CD4-positive, alpha-beta T cell treated with Interleukin-10 for 1 hour (primary cell): Measurements from ENCODE around the gene ANKRD42.
"Not testable (repeated sequence)": the region's sequence is repeated elsewhere in the genome, so short reads cannot be mapped to it uniquely, and the experiment has no call there.

Experiments
- DNase-seq: peaks from one replicate; pipeline ENCODE4 v3.0.0-alpha.2; 2020

The ANKRD42 gene

DNA sequence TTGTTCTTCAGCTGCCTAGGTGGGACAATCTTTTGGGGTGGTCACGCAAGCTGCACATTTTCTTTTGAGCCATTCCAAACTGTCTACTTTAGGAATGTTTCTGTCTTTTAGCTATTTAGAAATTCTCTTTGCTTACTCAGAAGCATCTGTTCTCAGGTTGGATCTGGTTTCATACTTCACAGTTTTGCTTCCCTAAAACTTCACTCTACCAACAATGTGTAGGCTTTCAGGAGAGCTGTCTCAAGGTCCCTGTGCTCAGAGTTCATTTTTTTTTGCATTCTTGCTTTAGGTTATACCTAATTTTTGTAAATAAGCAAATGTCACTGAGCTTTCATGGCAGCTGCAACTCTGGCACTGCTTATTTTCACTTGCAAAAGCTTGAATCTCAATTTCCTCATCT lies 55.9 kb downstream of the ANKRD42 start:
- DNase-seq, result no peak

DNA sequence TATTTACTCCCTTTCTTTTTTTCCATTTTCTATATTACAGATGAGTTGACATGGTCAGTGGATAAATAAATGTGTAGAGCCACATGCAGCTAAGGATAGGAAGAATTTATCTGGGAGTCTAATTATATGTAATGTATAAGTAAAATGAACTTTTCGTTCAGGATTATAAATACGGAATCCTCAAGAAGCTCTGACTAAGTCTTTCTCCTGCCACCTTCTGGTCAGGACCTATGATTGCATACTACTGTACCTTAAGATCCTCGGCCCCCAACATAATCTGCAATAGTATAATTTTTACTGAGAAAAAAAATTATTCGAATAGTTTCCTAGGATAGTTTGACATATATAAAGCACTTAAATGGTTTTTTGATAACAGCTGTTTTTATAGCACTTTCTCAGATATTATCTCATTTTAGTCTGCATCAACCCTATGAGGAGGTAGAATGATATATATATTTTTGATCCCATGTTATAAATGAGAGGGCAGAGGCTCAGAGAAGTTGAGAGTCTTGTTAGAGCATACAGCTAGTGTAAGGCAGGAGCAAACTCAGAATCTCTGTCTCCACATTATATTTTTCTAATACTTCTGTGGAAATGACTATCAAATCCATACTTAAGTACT lies 56.6 kb downstream of the ANKRD42 start:
- peak; percentile 52 for DNase-seq

DNA sequence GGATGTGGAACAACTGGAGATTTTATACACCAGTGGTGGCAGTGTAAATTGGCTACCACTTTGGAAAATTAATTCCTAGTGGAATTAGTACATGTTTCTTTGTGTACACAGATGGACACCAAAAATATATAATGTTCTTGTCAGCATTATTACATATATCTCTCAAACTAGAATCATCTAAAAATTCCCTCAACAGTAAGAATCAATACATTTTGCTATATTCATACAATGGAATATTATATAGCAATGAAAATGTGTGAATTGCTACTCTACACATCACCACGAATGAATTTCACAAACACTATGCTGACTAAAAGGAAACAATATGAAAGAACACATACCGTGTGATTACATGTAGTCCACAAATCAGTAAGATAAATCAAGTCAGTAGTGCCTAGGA lies 58.8 kb downstream of the ANKRD42 start:
- no peak for DNase-seq

DNA sequence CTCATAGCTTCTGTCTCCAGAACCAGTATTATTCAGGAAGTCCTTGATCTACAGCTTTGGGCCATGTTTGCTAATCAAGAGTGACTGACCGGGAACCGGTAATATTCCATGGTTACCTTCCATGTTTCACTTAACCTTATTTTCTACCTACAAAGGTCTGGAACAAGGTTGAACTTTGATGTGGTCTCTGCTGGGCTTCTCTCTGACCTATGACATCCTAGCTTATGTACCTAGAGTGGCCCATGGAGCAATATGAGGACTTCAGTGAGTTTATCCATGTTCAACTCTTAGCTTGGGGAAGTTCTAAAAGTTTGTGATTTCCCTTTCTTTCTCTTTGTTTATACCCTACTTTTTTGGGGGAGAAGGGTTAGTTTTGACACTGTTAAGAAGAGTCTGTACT lies 59.4 kb downstream of the ANKRD42 start:
- DNase-seq, result no peak

DNA sequence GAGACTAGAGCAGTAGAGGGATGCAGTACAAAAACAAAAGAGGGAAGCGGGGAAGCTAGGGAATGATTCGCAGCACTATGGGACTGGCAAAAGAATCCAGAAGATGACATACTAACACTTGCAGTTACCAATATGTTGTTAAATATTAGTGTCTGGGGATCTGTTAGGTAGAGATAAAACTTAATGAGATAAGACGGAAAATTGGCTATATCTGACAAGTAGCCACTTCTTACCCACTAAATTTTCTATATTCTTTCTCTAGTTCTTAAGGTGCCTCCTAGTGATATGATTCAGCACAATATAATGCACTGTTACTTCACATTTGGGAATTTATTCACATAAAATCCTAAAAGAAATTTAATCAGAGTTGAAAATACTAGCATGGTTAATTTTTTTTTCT lies 61.9 kb downstream of the ANKRD42 start:
- DNase-seq, result no peak

DNA sequence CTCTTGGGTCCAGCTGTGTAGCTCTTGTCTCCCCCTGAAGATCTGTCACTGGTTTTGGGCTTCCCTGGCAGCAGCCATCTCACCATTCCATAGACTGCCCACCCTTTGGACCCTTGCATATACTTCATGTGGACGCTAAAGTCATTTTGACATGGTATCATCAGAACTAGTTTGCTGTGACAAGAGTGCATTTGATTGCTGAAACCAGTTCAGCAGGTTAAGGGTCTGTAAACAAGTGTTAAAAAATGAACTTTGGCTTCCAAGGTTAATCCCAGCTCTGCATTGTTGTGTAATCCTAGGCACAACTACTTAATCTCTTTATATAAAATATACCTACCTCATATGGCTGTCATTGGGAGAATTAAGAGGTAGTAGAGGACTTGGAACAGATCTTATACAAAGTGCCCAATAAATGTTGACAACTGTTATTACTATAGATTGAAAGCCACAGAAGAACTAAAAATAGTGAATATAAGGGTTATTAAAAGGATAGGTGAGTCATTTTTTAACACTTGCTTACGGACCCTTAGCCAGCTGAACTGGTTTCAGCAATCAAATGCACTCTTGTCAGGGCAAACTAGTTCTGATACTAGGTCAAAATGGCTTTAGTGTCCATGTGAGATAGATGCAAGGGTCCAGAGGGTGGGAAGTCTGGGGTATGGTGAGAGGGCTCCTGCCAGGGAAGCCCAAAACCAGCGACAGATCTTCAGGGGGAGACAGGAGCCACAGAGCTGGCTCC lies 63.3 kb downstream of the ANKRD42 start:
- DNase-seq, result no peak

DNA sequence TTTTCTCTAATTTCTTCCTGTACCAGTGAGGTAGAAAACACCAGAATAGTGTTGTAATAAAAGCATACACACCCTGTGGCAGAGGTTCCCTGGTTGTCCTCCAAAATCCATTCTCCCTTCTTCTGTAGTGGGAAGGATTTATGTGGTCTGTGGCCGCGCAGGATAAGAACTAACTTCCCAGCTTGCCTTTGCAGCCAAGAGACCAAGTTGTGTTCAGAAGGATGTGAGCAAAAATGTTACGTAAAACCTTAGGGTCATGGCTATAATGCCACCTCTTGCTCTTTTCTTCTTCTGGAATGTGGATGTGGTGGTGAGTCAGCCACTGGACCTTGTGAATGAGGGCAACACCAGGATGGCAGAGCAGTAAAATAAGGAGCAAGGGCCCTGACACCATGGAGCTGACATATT lies 64.3 kb downstream of the ANKRD42 start:
- DNase-seq, result no peak

DNA sequence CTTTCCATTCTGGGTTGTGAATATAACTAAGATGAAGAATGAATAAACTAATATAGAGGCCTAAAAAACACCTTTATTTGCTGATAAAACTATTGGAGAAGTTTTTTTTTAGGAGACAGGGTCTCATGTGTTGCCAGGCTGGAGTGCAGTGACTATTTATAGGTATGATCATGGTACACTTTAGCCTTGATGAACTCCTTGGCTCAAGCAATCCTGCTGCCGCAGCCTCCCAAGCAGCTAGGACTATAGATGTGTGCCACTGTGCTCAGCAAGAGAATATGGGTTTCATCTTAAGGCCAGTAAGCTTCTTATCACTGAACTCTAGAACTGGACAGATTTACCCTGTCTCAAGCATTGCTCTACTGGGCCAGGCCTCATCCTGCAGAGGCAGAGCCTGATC lies 66.0 kb downstream of the ANKRD42 start:
- DNase-seq, result no peak

DNA sequence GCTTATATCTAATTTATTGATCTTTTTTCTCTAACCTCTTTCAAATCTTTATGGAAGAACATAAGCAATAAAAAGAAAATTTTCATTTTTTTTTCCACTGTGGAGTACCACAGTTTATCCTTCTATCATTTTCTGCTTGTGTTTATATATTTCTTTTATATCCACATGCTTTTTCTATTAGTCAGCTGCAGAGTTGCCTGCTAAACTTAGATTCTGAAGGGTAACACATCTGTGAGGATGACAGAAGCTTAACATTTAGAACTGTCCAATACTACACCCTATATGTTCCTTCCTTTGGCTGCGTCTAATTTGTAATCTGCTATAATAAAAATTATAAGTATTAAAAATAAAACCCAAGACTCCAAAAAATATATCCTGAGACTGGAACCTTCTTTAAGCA lies 71.8 kb downstream of the ANKRD42 start:
- DNase-seq, result no peak

DNA sequence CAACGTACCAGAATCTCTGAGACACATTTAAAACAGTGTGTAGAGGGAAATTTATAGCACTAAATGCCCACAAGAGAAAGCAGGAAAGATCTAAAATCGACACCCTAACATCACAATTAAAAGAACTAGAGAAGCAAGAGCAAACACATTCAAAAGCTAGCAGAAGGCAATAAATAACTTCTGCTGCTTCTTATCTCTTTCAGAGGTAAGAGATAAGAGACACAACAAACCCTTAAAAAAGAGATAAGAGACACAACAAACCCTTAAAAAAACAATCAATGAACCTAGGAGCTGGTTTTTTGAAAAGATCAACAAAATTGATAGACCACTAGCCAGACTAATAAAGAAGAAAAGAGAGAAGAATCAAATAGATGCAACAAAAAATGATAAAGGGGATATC lies 75.6 kb downstream of the ANKRD42 start:
- DNase-seq, result not testable (repeated sequence)

DNA sequence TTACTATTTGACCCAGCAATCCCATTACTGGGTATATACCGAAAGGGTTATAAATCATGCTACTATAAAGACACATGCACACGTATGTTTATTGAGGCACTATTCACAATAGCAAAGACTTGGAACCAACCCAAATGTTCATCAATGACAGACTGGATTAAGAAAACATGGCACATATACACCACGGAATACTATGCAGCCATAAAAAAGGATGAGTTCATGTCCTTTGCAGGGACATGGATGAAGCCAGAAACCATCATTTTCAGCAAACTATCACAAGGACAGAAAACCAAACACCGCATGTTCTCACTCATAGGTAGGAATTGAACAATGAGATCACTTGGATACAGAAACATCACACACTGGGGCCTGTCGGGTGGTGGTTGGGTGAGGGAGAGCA lies 78.2 kb downstream of the ANKRD42 start:
- DNase-seq, result not testable (repeated sequence)

DNA sequence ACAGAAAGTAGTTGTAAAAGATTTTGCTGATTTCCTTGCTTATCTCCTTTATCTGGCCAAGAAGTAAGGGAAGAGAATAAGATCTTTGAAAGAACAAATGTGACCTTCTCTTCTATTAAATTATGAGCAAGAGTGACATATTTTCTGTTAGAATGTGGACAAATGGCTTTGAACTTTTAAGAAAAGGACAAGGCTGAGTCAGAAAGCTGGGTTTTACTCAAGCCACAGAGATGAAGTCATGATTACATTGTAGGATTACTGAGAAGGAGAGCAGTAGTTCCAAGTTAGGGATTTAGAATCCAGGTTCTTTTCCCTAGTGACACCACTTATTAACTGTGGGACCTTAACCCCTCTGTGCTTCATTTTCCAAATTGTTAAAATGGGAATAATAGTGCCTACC lies 79.1 kb downstream of the ANKRD42 start:
- no peak for DNase-seq

DNA sequence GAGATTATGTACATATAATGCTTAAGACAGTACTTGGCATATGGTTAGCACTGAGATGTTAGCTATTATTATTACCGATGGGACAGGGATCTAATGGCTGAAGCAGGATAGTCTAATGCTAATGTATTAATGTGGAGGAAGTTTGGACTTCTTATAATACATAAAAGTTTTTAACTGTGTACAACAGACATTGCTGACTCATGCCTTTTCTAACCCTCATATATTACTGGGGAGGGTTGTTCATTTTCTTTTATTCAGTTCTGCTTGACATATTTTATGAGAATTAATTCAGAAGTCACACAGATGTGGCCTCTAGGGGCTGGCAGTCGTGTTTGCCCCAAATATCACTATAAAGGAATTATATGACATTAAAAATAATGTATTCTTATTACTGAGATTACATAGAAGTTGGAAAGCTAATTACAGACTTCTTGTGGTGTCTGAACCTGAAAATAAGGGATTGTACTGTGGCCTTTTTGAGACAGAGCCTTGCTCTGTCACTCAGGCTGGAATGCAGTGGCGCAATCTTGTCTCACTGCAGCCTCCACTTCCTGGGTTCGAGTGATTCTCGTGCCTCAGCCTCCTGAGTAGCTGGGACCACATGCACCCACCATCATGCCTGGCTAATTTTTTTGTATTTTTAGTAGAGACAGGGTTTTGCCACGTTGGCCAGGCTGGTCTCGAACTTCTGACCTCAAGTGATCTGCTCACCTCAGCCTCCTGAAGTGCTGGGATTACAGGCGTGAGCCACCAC lies 82.6 kb downstream of the ANKRD42 start:
- DNase-seq, result no peak

DNA sequence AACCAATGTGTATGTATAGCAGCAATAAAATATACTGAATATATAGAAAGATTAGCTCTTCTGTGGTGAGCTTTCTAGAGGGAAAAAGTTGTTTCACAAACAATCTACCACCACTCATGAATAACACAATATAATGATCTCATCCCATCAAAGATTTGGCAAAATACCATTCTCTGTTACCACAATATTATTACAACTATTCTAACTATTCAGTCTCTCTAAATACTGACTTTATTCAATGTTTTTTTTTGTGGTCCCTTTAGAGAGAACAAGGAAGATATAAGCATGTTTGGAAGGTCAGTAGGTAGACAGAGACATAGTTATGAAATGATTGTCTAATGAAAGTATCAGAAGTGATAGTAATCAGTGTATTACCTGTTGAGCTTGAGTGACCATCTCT lies 84.8 kb downstream of the ANKRD42 start:
- DNase-seq, result no peak

DNA sequence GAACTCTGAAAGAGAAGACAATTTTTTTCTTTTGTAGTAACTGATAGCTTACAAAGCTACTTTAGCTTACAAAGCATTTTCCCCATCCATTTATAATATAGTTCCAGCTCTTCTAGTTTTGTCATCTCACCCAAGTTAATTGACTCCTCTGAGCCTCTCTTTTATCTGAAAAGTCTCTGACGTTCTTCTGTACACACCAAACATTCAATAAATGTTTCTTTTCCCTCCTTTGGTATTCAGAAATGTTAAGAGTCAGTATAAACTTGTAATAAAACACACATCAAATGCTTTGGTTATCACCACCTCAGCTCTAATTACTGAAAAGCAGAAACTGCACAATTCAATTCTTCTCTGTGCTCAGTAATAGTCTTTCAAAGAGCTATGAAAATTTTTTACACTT lies 86.7 kb downstream of the ANKRD42 start:
- no peak for DNase-seq

DNA sequence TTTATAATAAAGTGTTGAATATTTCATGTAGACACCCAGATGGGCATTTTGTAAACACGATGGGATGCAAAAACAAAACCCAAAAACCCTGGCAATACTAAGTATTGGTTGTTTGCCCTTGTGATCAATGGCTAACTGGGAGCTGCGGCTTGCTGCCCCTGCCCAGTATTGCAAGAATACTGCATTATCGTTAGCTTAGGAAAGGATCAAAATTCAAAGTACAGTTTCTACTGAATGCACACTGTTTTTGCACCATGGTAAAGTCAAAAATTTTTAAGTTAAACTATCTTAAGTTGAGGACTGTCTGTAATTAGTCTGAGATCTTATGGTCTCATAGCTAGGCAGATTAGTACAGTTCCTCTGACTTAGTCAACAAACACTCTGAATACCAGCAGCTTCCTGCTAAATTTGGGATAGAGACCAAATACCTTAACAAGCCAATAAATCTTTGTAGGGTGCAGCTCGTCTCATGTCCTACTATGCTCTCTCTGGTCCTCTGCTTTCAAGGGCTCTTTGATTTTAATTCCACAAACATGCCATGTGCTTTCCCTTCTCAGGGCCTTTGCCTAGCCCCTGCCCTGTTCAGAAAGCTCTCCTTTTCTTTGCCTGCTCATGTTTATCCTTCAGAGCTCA lies 88.7 kb downstream of the ANKRD42 start:
- DNase-seq, result no peak

DNA sequence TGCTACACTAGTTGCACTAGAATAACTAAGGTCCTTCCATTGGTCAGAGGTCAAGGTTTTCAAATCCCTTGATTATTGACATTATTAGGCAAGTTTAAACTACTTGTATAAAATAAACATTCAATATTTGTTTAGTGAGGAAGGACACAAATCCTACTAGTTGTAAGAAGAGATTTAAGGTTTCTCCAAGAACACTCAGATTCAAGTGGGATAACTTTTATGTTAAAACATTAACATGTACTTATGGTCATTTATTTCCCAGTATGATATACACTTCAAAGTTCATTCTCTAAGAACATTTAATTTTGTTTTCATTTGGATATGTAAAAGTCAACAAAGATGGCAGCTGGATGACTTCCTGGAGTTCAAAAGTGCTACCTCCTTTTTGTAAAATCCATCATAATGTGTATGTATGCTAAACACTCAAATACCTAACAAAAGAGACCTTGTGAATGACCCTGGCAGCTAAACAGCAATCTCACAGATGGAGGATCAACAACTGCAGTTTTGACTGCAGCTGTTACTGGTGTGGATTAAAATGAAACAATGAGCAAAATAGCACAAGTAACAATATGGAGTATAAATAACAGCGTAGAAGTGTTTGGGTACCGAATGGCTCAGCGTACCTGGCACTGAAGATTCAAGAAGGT lies 91.1 kb downstream of the ANKRD42 start:
- no peak for DNase-seq

DNA sequence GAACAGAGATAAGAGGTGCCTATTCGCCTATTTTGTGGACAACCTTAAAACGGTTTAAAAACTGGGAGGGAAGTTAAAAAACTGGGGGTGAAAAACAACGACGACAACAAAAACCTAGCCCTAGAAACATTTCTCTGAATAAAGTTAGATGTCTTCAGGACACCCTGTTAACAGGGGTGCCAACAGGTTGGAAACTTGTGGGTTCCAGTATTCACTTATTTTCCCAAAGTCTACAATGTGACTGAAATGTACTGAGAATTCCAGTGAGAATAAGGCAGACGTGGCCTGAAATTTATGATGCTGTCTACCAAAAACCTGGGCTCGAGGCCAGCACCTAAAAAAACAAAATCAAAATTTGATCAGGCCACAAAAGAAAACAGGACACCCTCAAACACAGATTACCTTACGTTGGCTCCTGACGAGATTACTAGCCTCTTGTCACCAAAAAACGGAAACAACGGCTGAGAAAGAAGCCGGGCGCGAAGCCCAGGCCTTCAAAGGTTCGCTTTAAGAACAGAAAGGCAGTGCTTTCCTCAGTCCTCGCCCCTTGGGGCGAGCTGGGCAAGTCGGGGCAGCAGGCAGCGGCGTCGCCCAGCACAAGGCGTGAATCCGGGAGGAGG lies 91.7 kb downstream of the ANKRD42 start:
- DNase-seq, result no peak

DNA sequence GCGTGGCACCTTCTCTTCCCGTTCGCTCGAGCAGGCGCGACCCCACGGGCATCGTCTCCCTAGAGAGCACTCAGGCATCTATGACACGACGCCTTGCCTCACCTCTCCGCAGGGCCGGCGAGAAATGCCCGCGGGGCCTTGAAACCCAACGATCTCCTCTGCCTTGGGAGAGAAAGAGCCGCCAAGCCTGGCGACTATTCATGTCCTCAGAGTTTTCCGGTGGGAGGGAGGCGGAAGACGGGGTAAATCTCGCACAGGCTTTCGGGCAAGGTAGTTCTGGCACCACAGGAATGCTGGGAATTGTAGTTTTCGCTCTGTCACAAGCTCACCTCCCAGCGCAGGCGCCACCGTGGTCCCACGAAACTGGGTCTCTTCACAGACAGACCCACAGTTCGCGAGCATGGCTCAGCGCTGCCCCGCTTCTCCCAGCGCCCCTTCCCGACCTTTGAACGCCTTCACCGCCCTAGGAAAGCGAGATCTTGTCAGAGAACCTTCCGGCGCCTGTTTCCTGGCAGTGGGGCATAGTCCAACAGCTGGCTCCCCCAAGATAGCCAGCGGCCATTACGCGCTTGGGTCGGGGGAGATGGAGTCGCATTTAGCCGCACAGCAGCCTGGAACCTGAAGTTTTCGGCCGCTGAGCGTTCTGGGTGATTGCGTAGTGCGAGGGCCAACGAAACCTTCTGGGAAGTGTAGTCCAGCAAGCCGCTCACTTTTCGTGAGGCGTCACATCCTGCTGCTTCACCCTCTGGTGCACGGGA lies 92.4 kb downstream of the ANKRD42 start, which contains the start of gene CCDC90B:
Gene CCDC90B, minus strand, starts transcription at position 597 of the 758 bp plus-strand sequence. Its CDS starts 395 bp downstream, at position 202.
- DNase-seq, result peak; percentile 96

DNA sequence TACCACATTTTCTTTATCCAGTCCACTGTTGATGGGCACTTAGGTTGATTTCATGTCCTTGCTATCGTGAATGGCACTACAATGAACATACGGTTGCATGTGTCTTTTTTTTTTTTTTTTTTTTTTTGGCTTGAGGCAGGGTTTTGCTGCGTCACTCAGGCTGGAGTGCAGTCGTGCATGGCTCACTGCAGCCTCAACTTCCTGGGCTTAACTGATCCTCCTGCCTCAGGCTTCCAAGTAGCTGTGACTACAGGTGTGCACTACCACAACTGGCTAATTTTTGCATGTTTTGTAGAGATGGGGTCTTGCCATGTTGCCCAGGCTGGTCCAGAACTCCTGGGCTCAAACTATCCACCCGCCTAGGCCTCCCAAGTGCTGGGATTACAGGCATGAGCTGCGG lies 94.1 kb downstream of the ANKRD42 start:
- DNase-seq, result no peak

DNA sequence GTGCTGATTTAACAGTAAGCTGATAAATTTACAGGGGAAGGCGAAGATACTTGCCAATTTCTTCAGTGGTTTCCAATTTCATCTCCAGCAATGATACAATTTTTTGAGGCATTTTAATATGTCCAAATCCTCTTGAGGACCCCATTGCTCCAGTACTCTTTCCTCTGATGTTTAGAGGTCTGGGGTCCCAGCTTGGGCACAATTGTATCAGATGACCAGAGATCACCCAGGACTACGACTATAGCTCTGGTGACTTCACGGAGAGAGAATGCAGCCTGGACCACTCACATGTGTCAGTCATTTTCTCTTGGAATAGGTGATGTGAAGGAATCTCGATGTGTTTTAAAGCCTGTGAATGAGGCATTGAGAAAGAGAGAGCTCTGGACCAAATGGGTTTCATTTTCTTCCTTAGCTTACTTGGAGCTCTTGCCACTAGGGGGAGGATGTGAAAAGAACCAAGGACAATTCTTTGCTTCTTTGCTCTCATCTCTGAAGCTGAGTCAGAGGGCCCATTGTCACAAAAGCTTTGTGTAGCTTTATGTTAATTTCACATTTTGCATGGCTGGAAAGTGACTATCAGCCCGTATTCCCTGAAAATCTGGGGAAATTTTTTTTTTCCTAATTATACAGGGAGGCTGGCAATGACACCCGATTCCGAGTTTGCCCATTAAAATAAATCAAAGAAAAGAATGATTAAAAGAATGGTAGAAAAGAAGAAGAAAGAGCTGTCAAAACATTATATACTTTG lies 99.4 kb downstream of the ANKRD42 start:
- DNase-seq, result peak; percentile 40
